ENCODE results near the gene GUCA2A.

The GUCA2A gene

DNA sequence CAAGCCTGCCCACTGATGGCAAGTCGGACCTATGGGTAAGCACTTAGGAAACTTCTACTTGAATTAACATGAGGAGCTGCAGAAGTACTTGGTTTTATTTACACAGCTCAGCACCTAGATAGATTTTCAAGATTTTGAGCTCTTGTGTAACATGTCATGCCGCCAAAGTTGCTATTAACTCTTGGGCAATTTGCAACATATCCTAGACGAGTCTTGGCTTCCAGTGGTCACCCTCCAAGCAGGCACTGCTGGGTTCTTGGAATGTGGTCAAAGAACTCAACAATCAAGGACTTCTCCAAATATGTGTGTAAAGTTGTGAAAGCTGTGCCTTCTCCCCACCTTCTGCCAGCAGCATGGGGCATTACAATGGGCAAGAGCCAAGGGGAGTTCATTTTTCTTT is 29.1 kb downstream of the GUCA2A start:
- Histone ChIP-seq H3K27me3 (no peaks in the 10 kb centered on the region), H3K4me1 (no peaks in the 10 kb centered on the region), H3K9me3 (no peaks in the 10 kb centered on the region), H3K36me3 (no peaks in the 10 kb centered on the region), H3K4me3 (ENCODE audit: low read depth, low read length) (no peak overlapping the region)
- TF ChIP-seq, protein P1, sequence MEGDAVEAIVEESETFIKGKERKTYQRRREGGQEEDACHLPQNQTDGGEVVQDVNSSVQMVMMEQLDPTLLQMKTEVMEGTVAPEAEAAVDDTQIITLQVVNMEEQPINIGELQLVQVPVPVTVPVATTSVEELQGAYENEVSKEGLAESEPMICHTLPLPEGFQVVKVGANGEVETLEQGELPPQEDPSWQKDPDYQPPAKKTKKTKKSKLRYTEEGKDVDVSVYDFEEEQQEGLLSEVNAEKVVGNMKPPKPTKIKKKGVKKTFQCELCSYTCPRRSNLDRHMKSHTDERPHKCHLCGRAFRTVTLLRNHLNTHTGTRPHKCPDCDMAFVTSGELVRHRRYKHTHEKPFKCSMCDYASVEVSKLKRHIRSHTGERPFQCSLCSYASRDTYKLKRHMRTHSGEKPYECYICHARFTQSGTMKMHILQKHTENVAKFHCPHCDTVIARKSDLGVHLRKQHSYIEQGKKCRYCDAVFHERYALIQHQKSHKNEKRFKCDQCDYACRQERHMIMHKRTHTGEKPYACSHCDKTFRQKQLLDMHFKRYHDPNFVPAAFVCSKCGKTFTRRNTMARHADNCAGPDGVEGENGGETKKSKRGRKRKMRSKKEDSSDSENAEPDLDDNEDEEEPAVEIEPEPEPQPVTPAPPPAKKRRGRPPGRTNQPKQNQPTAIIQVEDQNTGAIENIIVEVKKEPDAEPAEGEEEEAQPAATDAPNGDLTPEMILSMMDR (IDR thresholded peaks at IDR 0.05; ENCODE audit: low read depth, low read length): no peak
- no peak for DNase-seq

DNA sequence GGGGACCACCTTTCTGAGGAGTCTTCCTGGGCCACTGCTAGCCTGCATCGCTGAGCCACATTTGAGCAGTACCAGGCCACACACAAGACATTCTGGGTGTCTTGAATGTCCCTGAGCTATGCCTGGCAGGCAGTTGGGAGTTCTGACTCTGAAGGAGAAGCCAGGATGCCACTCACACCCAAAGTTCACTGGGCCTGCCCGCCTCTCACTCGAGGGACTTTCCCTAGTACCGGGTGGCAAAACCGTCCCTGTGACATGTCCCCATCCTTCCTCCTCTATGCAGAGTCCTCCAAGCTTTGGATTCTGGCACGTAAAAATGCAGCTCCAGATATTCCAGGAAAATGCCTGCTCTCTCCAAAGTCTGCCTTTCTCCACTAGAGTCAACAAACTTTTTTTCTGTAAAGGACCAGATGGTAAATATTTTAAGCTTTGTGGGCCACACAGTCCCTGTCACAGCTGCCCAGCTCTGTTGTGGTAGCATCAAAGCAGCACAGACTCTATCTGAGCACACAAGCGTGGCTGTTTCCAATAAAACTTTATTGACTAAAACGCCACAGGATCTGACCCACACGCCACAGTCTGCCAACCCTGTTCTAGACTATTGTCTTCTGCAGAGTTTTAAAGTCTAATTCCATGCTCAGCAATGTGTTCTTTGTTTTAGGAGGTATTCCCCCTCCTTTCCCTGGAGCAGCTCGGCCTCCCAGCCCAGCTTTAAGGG is 30.6 kb downstream of the GUCA2A start:
- H3K36me3 ChIP-seq: no peaks in the 10 kb centered on the region
- no peaks in the 10 kb centered on the region for H3K4me1 ChIP-seq
- no peaks in the 10 kb centered on the region for H3K9me3 ChIP-seq
- no peak for DNase-seq
- no peak overlapping the region for H3K4me3 ChIP-seq (ENCODE audit: low read depth, low read length)
- TF ChIP-seq, protein P1 (IDR thresholded peaks at IDR 0.05; ENCODE audit: low read depth, low read length): no peak
- H3K27me3 ChIP-seq: no peaks in the 10 kb centered on the region

DNA sequence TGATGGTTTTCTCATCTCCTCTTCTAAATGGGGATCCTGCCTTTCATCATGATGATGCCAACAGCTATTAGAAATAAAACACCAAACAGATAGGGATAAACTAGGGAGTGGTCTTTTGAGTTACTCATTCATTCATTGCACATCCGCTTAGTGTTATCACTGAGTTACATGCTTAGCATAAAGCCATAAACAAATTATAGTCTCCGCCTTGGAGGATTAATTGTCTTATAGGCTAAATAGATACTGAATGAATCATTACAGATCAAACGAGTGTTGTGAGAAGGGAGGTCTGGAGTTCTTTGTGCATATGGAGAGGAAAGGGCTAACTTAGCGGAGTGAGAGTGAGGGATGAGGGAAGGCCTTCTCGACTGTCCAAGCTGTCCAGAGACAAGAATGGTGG is 31.2 kb downstream of the GUCA2A start:
- Histone ChIP-seq H3K27me3 (no peaks in the 10 kb centered on the region), H3K4me3 (ENCODE audit: low read depth, low read length) (no peak overlapping the region), H3K9me3 (no peaks in the 10 kb centered on the region), H3K36me3 (no peaks in the 10 kb centered on the region), H3K4me1 (no peaks in the 10 kb centered on the region)
- TF ChIP-seq, protein P1 (IDR thresholded peaks at IDR 0.05; ENCODE audit: low read depth, low read length): no peak
- DNase-seq: no peak

DNA sequence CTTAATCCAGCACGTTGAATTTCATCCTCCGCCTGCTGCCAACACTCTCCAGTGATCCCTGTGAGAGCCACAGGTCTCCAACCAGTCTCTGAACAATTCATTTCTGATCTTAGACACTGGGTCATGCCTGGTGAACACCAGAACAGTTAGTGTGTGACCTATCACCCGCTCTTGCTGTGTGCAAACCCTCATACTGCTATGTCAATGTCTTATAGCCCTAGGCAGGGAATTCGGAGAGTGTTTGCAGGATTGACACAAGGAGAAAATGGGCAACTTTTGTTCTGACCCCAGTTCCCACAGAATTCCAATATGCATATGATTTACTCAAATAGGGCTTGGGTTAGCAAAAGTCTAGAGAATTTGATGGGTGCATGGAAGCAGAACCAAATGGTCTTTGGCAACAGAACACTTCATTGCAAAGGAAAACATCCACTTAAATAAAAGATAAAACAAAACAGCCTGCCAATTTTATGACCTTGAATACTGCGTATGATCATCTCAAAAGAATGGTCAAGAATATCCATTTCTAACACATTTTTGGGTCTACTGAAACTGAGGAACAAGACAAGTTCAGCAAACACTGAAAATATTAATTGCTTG is 34.4 kb downstream of the GUCA2A start:
- H3K36me3 ChIP-seq: no peaks in the 10 kb centered on the region
- TF ChIP-seq, protein P1 (IDR thresholded peaks at IDR 0.05; ENCODE audit: low read depth, low read length): no peak
- no peak for DNase-seq
- no peaks in the 10 kb centered on the region for H3K27me3 ChIP-seq
- H3K4me3 ChIP-seq (ENCODE audit: low read depth, low read length): no peak overlapping the region
- H3K4me1 ChIP-seq: no peaks in the 10 kb centered on the region
- H3K9me3 ChIP-seq: no peaks in the 10 kb centered on the region

DNA sequence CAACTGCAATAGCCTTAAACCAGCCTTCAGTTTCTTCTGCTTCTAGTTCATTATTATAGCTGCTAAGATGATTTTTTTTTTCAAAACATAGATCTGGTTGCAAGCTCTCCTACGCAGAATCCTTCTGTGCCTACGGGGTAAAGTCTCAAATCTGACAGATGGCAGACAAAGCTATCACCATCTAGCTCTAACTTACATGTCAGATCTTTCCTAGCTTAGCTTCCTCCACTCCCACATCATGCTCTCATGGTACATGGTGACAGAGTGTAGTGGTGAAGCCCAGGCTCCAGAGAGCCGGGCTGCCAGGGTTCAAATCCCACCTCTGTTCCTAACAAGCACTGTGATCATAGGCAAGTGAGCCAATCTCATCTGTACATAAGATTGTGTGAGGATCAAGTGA is 35.6 kb downstream of the GUCA2A start:
- no peaks in the 10 kb centered on the region for H3K36me3 ChIP-seq
- H3K4me3 ChIP-seq (ENCODE audit: low read depth, low read length): no peak overlapping the region
- no peaks in the 10 kb centered on the region for H3K4me1 ChIP-seq
- no peaks in the 10 kb centered on the region for H3K27me3 ChIP-seq
- no peaks in the 10 kb centered on the region for H3K9me3 ChIP-seq
- TF ChIP-seq, protein P1 (IDR thresholded peaks at IDR 0.05; ENCODE audit: low read depth, low read length): no peak
- no peak for DNase-seq

DNA sequence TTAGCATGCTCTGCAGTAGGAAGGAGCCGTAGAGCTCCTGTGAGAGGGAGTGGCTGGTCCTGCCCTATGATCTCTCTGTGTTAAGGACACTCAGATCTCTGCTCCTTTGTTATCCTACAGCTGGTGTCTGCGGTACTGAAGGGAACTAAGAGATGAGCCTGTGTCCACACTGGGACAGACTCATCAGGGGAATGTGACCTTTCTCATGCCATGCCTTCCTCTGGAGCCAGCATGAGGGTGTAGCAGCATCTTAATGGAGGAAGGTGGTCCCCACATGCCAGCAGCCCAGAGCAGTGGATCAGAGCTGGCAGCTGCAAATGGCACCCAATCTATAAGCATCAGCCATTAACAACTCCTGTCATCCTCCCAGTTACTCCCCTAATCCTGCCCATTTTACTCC is 36.0 kb downstream of the GUCA2A start:
- H3K27me3 ChIP-seq: no peaks in the 10 kb centered on the region
- no peaks in the 10 kb centered on the region for H3K36me3 ChIP-seq
- H3K4me1 ChIP-seq: no peaks in the 10 kb centered on the region
- TF ChIP-seq, protein P1 (IDR thresholded peaks at IDR 0.05; ENCODE audit: low read depth, low read length): no peak
- no peak overlapping the region for H3K4me3 ChIP-seq (ENCODE audit: low read depth, low read length)
- H3K9me3 ChIP-seq: no peaks in the 10 kb centered on the region
- DNase-seq: no peak

Data from BE2C (cell line).